Urinary bladder (tissue), 4 donors: ENCODE results near the gene PSMD4. TPM values are rescaled to one million over a fixed set of nuclear protein-coding genes. Genes with fewer than 3 reads are reported as not detected.

Source experiments
- DNase-seq: peaks from one replicate; pipeline ENCODE4 v3.0.0-alpha.2; 2015; ENCODE audit errors: extremely low spot score
- H3K27ac ChIP-seq: one replicate; pipeline ENCODE4 v1.5.1; 2013; ENCODE audit warnings: low read depth, mild to moderate bottlenecking, moderate library complexity
- H3K36me3 ChIP-seq: one replicate; pipeline ENCODE4 v1.6.1; 2013; ENCODE audit warnings: mild to moderate bottlenecking, moderate library complexity; ENCODE audit not compliant: insufficient read depth
- H3K4me1 ChIP-seq: one replicate; pipeline ENCODE4 v1.6.1; 2013; ENCODE audit warnings: mild to moderate bottlenecking, moderate library complexity; ENCODE audit not compliant: insufficient read depth
- H3K4me3 ChIP-seq: one replicate; pipeline ENCODE4 v1.5.1; 2013; ENCODE audit warnings: low read depth, low read length
- WGBS: extraction: QIAGEN DNeasy Blood & Tissue Kit; methylation state at CpG from one replicate; pipeline ENCODE4 v1.1.7; 2013; 5-methylcytosine and 5-hydroxymethylcytosine counted together
- polyA plus RNA-seq: library from polyadenylated mRNA; stranded (reverse); fragments of 200-250 nt; gene quantifications from one replicate; pipeline ENCODE4 v1.2.3, GENCODE V29; 2013
- small RNA-seq: library from RNA; depleted of rRNA; stranded (forward); fragments of <200 nt; gene quantifications from one replicate; pipeline ENCODE3, GENCODE V24; 2014
- total RNA-seq: library from RNA; depleted of rRNA; stranded (reverse); fragments of >200 nt; gene quantifications from one replicate; pipeline ENCODE4 v1.2.3, GENCODE V29; 2014
- donor health status: healthy with polysubstance abuse.
- donor health status: healthy.

PSMD4 gene
- total and polyA plus RNA-seq, 2 donors: 77.2 to 191 TPM

DNA sequence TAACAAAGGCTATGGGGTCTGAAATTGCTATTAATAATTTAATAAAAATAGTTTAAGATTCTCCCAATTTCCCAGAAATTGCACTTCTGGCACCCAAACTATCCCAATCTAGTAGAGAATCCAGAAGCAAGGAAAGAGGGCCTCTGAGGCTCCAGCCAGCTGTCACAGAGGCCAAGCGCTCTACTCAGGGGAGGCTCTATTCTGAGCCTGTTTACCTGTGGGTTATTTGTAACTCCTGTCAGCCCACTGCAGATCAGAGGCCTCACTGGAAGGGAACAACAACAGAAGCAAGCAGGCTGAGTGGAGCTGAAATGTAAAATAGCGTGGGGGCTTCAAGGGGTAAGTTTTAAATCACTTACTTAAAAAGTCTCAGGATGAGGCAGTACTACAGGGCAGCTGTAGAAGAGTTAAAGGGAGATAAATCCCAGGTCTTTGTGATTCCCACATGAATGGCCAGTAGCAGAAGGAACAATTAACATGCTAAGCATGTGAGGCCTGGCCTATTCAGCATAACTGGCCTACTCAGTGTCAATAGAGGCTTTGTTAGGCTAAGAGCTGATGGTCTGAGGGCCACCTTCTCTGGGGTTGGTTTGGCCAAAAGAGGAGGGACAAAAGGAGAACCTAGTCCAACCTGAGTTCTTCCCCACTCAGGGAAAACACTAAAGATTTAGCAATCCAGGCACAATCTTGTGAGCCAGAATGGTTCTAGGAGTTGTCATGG, 40.4 kb downstream of the PSMD4 start:
- no peak for DNase-seq
- 85% methylated on average over 2 of the region's 2 CpGs for WGBS
- H3K4me3 ChIP-seq: no peak overlapping the region
- peaks cover 11% of the 10 kb centered on the region for H3K36me3 ChIP-seq
- no peaks in the 10 kb centered on the region for H3K4me1 ChIP-seq
- no peak overlapping the region for H3K27ac ChIP-seq

DNA sequence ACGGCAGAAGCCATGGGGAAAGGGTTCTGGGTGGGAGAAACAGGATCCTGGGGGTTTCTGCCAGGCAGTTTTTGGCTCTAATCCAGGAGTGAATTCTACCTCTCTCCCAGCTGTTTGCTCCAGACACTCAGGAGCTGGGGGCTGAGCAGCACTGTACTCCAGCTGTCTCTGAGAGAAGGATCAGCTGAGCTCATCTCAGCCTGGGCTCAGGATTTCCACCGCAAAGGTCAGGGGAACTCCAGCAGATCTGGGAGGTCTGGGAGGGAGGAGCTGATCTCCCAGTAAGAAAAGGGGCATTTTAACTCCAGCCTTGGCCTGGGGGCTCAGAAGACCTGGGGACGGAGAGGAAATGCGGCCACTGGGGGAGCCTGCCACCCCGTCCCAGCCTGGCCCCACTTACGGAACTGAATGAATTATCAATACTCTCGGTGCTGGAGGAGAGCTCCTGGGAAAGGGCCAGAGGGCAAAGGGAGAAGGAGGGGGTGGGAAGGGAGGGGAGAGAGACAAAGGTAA, 55.3 kb downstream of the PSMD4 start:
- Histone ChIP-seq H3K4me1 (no peaks in the 10 kb centered on the region), H3K36me3 (peaks cover 4% of the 10 kb centered on the region), H3K4me3 (no peak overlapping the region), H3K27ac (peak overlapping the region; percentile 54)
- WGBS: 40% methylated on average over 7 of the region's 7 CpGs
- no peak for DNase-seq

DNA sequence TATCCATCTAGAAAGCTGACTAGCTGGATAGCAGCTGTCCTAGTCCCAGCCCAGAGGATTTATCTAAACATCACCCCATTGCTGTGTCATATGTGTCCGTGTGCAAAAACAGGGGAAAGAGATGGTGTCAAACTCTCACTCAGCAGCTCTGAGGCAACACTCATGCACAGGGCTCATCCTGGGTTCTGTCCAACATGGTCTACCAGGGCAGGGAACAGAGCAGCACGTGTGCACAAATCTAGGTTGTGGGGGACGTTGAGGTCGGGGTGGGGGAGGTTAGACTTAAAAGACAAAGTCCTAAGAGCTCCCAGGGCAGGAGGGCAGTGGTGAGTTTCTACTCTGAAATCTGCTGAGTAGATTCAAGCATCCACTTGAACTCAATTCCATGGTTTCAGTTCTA, 56.5 kb downstream of the PSMD4 start:
- WGBS: 70% methylated on average over 4 of the region's 4 CpGs
- Histone ChIP-seq H3K4me3 (no peak overlapping the region), H3K27ac (peak overlapping the region; percentile 54), H3K4me1 (no peaks in the 10 kb centered on the region), H3K36me3 (peaks cover 4% of the 10 kb centered on the region)
- no peak for DNase-seq

DNA sequence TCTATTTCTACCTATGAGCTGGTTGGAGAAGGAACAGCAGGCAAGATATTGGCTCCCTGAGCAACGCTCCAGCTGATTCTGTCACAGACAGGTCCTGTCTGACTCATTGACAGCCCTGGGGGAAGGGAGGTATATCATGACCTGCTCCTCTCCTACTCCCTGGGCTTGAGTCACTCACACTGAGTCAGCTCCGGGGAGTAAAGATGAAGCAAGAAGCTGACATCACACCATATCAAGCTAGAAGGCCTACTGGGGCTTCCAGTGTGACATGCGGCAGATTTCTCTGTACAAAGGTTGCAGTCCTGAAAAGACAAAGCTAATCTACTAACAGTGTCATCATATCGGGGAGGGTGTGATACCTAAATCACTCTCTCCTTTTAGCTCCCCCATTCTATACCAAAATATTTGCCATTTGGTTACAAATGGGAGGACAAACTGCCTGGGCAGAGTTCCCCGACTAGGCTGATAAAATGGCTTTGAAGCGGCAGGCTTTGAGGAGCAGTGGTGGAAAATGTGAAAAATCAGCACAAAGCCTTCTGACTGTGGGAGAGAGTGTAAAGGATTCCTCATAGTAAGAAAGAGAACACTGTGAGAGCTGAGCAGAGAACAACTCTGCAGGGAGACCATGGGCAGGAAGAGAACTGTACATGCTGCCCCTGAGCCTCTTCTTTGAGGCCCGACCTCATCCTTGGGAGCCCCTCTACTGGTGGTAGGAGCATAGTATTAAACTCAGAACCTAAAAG, 57.2 kb downstream of the PSMD4 start:
- Histone ChIP-seq H3K36me3 (peaks cover 4% of the 10 kb centered on the region), H3K27ac (peak overlapping the region; percentile 90), H3K4me3 (no peak overlapping the region), H3K4me1 (no peaks in the 10 kb centered on the region)
- 37% methylated on average over 7 of the region's 7 CpGs for WGBS
- DNase-seq: no peak

DNA sequence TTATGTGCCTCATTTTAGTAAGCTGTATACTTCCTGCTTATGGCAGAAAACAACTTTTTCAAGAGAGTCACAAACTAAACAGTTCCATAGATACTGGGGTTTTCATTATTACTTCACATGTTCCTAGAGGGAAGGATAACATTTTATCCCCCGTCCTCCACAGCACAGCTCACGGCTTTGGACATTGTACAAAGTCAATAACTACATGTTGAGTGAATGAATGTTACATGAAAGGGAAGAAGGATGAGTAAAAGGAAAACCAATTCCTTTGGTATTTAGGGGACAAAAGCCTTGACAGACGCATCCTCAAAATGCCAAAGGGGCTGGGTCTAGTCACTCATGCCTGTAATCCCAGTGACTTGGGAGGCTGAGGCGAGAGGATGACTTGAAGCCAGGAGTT, 57.9 kb downstream of the PSMD4 start:
- Histone ChIP-seq H3K27ac (peak overlapping the region; percentile 90), H3K4me3 (no peak overlapping the region), H3K4me1 (no peaks in the 10 kb centered on the region), H3K36me3 (peaks cover 2% of the 10 kb centered on the region)
- no peak for DNase-seq
- 89% methylated on average over 4 of the region's 4 CpGs for WGBS

DNA sequence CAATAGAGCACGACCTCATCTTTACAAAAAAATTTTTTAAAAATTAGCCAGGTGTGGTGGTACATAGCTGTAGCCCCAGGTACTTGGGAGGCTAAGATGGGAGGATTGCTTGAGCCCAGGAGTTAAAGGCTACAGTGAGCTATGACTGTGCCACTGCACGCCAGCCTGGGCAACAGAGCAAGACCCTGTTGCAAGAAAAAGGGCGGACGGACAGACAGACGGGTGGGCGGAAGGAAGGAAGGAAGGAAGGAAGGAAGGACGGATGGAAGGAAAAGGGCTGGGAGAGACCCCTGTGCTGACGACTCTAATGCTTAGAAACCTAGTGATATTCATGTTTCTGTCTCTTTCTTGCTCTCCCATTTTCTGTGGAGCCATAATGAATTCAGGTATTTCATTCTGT, 58.3 kb downstream of the PSMD4 start:
- WGBS: 89% methylated on average over 8 of the region's 8 CpGs
- peak overlapping the region; percentile 70 for H3K27ac ChIP-seq
- no peaks in the 10 kb centered on the region for H3K36me3 ChIP-seq
- no peak overlapping the region for H3K4me3 ChIP-seq
- no peak for DNase-seq
- H3K4me1 ChIP-seq: no peaks in the 10 kb centered on the region

DNA sequence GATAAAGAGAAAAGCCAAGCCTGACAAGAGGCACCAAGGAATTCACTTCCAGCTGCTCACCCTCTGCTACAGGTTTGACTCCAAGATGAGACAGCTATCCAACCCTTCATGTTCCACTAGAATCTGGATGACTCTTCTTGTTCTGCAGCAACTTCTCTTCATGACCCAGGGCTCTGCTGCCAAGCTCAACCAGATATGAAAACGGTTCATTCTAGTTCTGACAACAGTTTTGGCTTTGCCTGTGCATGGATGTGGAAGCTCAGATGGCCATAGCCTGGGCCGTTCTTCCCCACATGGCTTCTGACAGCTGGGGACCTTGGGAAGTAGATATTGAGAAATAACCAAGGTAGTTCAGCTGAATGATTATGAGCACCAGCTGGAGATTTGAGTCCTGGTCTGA, 59.0 kb downstream of the PSMD4 start:
- no peaks in the 10 kb centered on the region for H3K4me1 ChIP-seq
- no peak overlapping the region for H3K27ac ChIP-seq
- 48% methylated on average over 2 of the region's 2 CpGs for WGBS
- H3K36me3 ChIP-seq: no peaks in the 10 kb centered on the region
- DNase-seq: no peak
- no peak overlapping the region for H3K4me3 ChIP-seq

DNA sequence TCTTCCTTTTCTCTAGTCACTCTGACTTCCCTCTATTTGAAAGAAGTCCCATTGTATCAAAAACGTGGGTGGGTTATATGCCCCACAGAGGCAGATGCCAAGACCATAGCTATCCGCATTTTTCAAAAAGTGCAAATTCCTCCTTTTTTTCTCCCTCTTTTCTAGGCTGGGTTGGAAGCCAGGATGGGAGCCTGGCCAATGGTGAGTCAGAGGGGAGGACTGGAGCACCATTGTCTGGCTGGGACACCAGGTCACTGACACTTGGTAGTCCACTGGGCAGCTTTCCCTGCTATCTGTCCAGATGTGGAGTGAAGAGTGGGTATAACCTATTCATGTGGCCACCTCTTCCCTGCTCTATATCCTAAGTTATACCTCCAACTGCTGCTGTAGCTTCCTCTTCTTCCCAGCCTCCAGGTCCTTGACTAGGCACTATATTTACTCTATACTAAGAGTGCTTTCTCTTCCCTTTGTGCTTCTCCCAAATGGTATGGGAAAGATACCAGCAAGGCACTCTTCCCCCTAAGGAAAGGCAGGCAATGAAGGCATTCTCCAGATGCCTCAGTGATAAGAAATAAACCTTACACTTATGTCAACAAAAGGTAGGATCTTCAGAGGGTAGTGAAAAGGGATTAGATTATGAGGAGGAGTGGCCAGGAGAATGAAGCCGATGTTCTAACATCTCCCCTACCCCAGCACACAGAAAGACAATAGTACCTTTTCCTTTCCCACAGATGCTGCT, 59.8 kb downstream of the PSMD4 start:
- H3K4me1 ChIP-seq: no peaks in the 10 kb centered on the region
- no peak for DNase-seq
- no peak overlapping the region for H3K27ac ChIP-seq
- 48% methylated on average over 3 of the region's 3 CpGs for WGBS
- H3K36me3 ChIP-seq: no peaks in the 10 kb centered on the region
- H3K4me3 ChIP-seq: no peak overlapping the region

DNA sequence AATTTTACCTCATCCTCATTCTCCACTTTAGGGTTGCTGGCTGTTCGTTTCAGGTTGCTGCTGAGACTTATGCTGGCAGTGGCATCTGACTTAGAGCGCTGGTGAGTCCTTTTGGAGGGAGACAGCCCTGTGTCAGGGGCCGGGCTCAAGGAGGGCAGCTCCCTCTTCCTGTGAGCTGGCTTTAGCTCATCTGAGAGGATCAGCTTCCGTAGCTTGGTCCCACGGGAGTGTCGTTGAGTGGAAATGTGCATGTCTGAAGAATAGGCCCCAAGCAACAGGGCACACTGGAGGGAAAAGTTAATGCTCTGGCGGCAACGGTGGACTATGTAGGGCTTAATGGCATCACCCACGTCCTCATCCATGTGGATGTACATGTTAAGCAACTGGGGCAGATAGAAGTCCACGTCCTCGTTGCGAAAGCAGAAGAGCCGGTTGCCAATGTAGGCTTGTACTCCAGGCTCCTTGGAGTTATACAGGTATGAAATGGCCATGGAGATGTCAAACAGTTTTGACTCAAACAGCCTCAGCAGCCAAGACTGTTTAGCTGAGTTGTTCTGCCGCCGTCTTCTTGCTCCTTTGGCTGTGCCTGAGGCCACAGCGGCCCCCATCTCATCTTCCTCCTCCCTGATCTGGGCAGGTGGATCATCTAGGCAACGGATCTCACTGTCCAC, 61.2 kb downstream of the PSMD4 start:
- peaks cover under 1% of the 10 kb centered on the region for H3K36me3 ChIP-seq
- DNase-seq: no peak
- H3K4me1 ChIP-seq: no peaks in the 10 kb centered on the region
- H3K4me3 ChIP-seq: no peak overlapping the region
- no peak overlapping the region for H3K27ac ChIP-seq
- WGBS: 89% methylated on average over 17 of the region's 17 CpGs

Small RNA genes lying within 50 kb of the gene (small RNA-seq; reads per million reads assigned to genes)
- gene RN7SL444P: 0.12 reads per million

Other genes starting within 250 kb of the PSMD4 start
- 19.7 TPM for gene MINDY1, start 247.8 kb upstream of the PSMD4 start, total RNA-seq
- gene MINDY1, start 247.8 kb upstream of the PSMD4 start, polyA plus RNA-seq: 19.6 TPM
- 19.1 TPM for gene PRUNE1, start 246.3 kb upstream of the PSMD4 start, total RNA-seq
- 23.5 TPM for gene PRUNE1, start 246.3 kb upstream of the PSMD4 start, polyA plus RNA-seq
- gene BNIPL, start 218.1 kb upstream of the PSMD4 start, total RNA-seq: 10.9 TPM
- gene BNIPL, start 218.1 kb upstream of the PSMD4 start, polyA plus RNA-seq: 1.9 TPM
- 1.4 TPM for gene C1orf56, start 207.0 kb upstream of the PSMD4 start, total RNA-seq
- gene C1orf56, start 207.0 kb upstream of the PSMD4 start, polyA plus RNA-seq: 9.4 TPM
- 47.2 TPM for gene CDC42SE1, start 195.1 kb upstream of the PSMD4 start, total RNA-seq
- gene CDC42SE1, start 195.1 kb upstream of the PSMD4 start, polyA plus RNA-seq: 62.1 TPM
- 4.8 TPM for gene MLLT11, start 194.3 kb upstream of the PSMD4 start, total RNA-seq
- gene MLLT11, start 194.3 kb upstream of the PSMD4 start, polyA plus RNA-seq: 4.9 TPM
- 16.9 TPM for gene GABPB2, start 184.0 kb upstream of the PSMD4 start, total RNA-seq
- 6.4 TPM for gene GABPB2, start 184.0 kb upstream of the PSMD4 start, polyA plus RNA-seq
- 10.4 TPM for gene SEMA6C, start 108.1 kb upstream of the PSMD4 start, total RNA-seq
- gene SEMA6C, start 108.1 kb upstream of the PSMD4 start, polyA plus RNA-seq: 13.7 TPM
- gene TNFAIP8L2, start 98.1 kb upstream of the PSMD4 start, total RNA-seq: 4.0 TPM
- 5.4 TPM for gene TNFAIP8L2, start 98.1 kb upstream of the PSMD4 start, polyA plus RNA-seq
- 6.8 TPM for gene LYSMD1, start 88.8 kb upstream of the PSMD4 start, total RNA-seq
- gene LYSMD1, start 88.8 kb upstream of the PSMD4 start, polyA plus RNA-seq: 14.0 TPM
- 22.4 TPM for gene SCNM1, start 88.6 kb upstream of the PSMD4 start, total RNA-seq
- 49.5 TPM for gene SCNM1, start 88.6 kb upstream of the PSMD4 start, polyA plus RNA-seq
- gene TMOD4, start 78.8 kb upstream of the PSMD4 start, total RNA-seq: 2.3 TPM
- gene TMOD4, start 78.8 kb upstream of the PSMD4 start, polyA plus RNA-seq: 0.76 TPM
- gene VPS72, start 64.5 kb upstream of the PSMD4 start, total RNA-seq: 32.1 TPM
- gene VPS72, start 64.5 kb upstream of the PSMD4 start, polyA plus RNA-seq: 44.4 TPM
- 77.0 TPM for gene PIP5K1A, start 56.2 kb upstream of the PSMD4 start, total RNA-seq
- gene PIP5K1A, start 56.2 kb upstream of the PSMD4 start, polyA plus RNA-seq: 22.1 TPM
- gene ZNF687, start 27.6 kb downstream of the PSMD4 start, total RNA-seq: 8.1 TPM
- 15.9 TPM for gene ZNF687, start 27.6 kb downstream of the PSMD4 start, polyA plus RNA-seq
- gene PI4KB, start 72.7 kb downstream of the PSMD4 start, total RNA-seq: 26.5 TPM
- 45.5 TPM for gene PI4KB, start 72.7 kb downstream of the PSMD4 start, polyA plus RNA-seq
- gene RFX5, start 92.5 kb downstream of the PSMD4 start, total RNA-seq: 42.9 TPM
- 31.2 TPM for gene RFX5, start 92.5 kb downstream of the PSMD4 start, polyA plus RNA-seq
- 32.9 TPM for gene SELENBP1, start 118.0 kb downstream of the PSMD4 start, total RNA-seq
- 82.8 TPM for gene SELENBP1, start 118.0 kb downstream of the PSMD4 start, polyA plus RNA-seq
- 217 TPM for gene PSMB4, start 144.8 kb downstream of the PSMD4 start, total RNA-seq
- gene PSMB4, start 144.8 kb downstream of the PSMD4 start, polyA plus RNA-seq: 323 TPM
- 86.9 TPM for gene POGZ, start 204.8 kb downstream of the PSMD4 start, total RNA-seq
- 32.1 TPM for gene POGZ, start 204.8 kb downstream of the PSMD4 start, polyA plus RNA-seq